Superior temporal gyrus (tissue), 1 donor: ENCODE data around the gene SIPA1L3.

Source experiments
- DNase-seq: peaks from one replicate; pipeline ENCODE4 v3.0.0-alpha.2; 2016; ENCODE audit errors: extremely low spot score

Gene SIPA1L3

GRCh38 chr19:38231918-38232317 lies 324.9 kb downstream of the SIPA1L3 start:
- no peak for DNase-seq

GRCh38 chr19:38233740-38234251 lies 326.8 kb downstream of the SIPA1L3 start:
- DNase-seq, result peak; percentile 90

- no peak for DNase-seq
Measured at GRCh38 chr19:38234615-38235014, 327.6 kb downstream of the SIPA1L3 start.

GRCh38 chr19:38239816-38240215 lies 332.8 kb downstream of the SIPA1L3 start:
- DNase-seq, result no peak

- DNase-seq, result no peak
Measured at GRCh38 chr19:38243279-38243673, 336.3 kb downstream of the SIPA1L3 start.

DNA sequence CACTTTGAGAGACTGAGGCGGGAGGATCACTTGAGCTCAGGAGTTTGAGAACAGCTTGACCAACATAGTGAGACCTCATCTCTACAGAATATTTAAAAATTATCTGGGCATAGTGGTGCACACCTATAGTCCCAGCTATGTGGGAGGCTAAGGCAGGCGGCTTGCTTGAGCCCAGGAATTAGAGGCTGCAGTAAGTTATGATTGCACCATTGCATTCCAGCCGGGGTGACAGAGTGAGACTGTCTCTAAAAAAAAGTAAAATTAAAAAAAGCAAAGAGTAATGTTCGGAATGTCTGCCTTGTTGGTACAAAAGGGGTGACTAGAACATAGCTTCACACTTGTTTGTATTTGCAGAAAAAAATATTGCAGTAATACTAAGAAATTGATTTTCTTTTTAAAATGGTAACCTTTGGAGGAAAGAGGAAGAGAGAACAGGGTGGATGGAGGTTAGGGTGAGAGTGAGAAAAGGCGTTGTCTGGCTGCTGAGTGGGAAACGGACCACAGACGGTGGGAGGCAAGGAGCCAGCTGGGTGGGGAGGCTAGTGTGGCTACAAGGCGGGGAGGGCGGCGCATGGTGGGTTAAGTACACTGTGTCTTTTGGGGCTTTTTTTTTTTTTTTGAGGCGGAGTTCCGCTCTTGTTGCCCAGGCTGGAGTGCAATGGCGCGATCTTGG lies 339.0 kb downstream of the SIPA1L3 start:
- DNase-seq, result no peak

DNA sequence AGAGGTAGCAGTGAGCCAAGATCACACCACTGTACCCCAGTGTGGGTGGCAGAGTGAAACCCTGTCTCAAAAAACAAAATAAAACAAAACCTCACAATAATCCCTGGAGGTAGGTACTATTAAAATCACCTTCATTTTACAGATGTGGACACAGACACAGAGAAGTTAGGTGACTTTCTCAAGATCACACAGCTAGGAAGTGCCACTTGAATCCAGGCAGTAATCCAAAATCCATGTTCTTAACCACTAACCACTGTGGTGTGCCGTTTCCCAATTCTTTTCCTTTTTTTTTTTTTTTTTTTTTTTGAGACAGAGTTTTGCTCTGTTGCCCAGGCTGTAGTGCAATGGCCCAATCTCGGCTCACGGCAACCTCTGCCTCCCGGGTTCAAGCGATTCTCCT lies 340.1 kb downstream of the SIPA1L3 start:
- no peak for DNase-seq

DNA sequence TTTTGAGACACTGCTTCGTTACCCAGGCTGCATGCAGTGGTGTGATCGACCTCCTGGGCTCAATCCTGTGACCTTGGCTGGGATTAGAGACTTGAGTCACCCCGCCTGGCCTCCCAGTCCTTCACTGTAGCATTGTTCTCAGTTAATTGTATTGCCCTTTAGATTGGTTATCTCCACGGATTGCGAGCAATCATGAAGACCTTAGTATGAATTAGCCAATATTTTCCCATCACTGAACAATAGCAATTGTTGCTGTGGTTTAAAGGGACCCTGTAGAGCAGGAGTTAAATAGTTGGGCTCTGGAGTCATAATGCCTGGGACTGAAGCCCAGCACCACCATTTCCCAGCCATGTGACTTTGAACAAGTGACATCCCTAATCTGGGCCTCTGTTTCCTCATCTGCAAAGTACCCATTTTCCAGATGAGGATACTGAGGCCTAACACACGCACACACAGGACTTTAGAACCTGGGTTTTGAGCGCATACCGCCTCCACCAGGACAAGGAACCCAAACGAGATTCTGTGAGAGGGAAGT lies 340.8 kb downstream of the SIPA1L3 start:
- DNase-seq, result peak; percentile 75

DNA sequence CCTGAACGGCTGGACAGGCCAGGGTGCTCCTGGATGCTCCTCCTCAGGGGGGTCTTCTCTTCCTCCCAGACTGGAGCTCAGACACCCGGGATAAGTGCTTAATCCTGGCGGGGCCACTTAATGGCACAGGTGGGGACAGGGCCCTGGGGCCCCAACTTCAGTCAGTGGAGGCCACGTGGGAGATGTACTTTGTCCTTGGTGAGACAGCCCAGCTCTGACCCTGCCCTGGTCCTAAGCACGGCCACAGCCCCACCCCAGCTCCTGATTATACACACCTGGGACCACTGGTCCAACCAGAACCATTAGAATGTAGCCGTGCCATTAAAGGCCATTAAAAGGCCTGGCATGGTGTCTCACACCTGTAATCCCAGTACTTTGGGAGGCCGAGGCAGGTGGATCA lies 341.4 kb downstream of the SIPA1L3 start:
- no peak for DNase-seq

- DNase-seq, result no peak
Measured at GRCh38 chr19:38250428-38250820, 343.4 kb downstream of the SIPA1L3 start.

- DNase-seq, result peak; percentile 73
Measured at GRCh38 chr19:38250821-38251563, 344.0 kb downstream of the SIPA1L3 start.

GRCh38 chr19:38251564-38252051 lies 344.6 kb downstream of the SIPA1L3 start:
- no peak for DNase-seq

DNA sequence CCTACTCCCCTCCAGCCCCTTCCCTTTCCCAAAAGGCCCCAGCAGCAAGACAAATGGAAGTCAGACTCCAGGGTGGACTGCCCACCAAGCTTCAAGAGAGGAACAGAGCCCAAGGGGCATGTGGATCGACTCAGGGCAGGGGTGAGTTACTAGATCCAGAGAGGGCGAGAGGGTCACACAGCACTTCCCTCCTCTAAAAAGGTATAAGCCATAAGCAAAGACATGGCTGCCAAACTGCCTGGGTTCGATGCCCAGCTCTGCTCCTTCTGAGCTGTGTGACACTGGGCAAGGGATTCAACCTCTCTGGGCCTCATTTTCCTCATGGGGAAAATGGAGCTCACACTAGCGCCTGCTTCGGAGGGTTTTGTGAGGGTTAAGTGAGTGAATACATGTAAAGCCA lies 345.4 kb downstream of the SIPA1L3 start:
- DNase-seq, result no peak

- DNase-seq, result peak; percentile 88
Measured at GRCh38 chr19:38252941-38253691, 346.1 kb downstream of the SIPA1L3 start.

GRCh38 chr19:38253788-38254187 lies 346.8 kb downstream of the SIPA1L3 start:
- DNase-seq, result no peak

DNA sequence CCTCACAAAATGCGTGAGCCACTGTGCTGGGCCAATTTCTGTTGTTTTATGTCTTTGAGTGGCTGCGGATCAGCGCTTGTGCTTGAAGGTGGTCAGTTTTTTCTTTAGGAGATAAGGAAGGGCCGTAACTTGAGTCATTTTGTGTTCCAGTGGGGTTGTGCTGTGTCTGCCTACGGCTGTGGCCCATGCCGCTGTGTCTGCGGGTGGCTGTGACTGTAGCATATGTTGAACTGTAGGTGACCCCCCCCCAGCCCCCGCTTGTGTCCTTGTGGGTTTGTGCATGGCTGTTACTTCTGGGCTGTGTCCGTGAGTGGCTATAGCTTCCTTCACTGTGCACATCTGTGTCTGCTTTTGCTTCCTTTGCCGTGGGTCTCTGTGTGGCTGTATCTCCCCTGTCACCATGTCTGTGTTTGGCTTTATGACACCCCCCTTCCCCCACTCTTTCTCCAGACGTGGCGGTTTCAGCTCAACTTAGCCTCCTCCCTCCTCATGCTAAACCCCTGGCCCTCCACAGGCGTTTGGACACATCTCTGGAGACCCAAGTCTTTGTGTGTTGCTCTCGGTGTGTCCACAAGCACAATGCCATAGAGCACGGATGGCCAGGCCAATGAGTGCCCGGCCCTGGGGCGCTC lies 348.5 kb downstream of the SIPA1L3 start:
- DNase-seq, result no peak
